ENCODE measurements around the gene PRX. TPM values are rescaled to one million over a fixed set of nuclear protein-coding genes. Genes with fewer than 3 reads are reported as not detected.
"Not testable (repeated sequence)": the region's sequence is repeated elsewhere in the genome, so short reads cannot be mapped to it uniquely, and the experiment has no call there.

Gene PRX
- total RNA-seq, 4 donors from 2014 or later, result 454 to 667 (median 548) TPM

DNA sequence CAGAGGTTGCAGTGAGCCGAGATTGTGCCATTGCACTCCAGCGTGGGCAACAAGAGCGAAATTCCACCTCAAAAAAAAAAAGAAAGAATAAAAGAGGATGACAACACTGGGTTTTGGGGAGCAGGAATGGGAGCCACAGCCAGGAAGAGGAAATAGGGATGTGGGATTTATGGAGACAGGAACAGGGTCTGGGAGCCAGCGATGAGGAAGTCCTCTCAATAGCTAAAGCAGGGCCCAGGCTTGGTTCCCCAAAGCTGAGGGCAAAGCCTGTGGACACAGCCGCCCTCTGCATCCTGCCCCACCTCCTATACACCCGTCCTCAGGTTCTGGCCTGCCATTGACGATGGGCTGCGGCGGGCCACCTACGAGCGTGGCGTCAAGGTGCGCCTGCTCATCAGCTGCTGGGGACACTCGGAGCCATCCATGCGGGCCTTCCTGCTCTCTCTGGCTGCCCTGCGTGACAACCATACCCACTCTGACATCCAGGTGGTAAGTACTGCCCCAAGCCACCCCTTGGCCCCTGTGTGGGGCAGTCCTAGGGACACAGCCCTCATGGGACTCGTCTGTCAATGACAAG lies 36.8 kb downstream of the PRX start:
- no peaks in the 10 kb centered on the region for H3K27me3 ChIP-seq
- H3K27ac ChIP-seq, result no peak overlapping the region
- H3K36me3 ChIP-seq, result peaks cover 0 to 100% (median 4%) of the 10 kb centered on the region in 3 donors
- no peak overlapping the region for H3K4me3 ChIP-seq
- no peaks in the 10 kb centered on the region for H3K4me1 ChIP-seq
- no peaks in the 10 kb centered on the region for H3K9me3 ChIP-seq
- WGBS, 2 donors, result 83 to 88% methylated on average over 17 of the region's 17 CpGs
- DNase-seq (ENCODE audit: low spot score in 2 of 2), result no peak
- TF ChIP-seq, protein P1, sequence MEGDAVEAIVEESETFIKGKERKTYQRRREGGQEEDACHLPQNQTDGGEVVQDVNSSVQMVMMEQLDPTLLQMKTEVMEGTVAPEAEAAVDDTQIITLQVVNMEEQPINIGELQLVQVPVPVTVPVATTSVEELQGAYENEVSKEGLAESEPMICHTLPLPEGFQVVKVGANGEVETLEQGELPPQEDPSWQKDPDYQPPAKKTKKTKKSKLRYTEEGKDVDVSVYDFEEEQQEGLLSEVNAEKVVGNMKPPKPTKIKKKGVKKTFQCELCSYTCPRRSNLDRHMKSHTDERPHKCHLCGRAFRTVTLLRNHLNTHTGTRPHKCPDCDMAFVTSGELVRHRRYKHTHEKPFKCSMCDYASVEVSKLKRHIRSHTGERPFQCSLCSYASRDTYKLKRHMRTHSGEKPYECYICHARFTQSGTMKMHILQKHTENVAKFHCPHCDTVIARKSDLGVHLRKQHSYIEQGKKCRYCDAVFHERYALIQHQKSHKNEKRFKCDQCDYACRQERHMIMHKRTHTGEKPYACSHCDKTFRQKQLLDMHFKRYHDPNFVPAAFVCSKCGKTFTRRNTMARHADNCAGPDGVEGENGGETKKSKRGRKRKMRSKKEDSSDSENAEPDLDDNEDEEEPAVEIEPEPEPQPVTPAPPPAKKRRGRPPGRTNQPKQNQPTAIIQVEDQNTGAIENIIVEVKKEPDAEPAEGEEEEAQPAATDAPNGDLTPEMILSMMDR (IDR thresholded peaks at IDR 0.05), result no peak
- no peak for TF ChIP-seq POLR2A (IDR thresholded peaks at IDR 0.05)
- no peak for TF ChIP-seq EP300 (IDR thresholded peaks at IDR 0.05)

DNA sequence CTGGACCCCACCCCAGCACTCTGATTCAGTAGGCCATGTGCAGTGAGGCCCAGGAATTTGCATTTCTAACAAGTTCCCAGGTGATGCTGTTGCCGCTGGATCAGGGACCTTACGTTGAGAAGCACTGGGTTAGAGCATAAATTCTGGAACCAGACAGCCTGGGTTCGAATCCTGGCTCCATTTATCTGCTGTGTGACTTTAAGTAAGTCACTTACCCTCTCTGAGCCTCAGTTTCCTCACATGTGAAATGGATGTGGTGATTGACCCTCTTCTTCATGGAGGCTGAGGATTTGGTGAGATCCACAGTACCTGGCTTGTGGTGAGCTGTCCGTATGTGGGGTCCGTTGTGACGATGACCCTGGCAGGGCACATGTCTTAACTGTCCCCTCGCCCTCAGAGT lies 39.1 kb downstream of the PRX start:
- H3K4me3 ChIP-seq, result no peak overlapping the region
- peaks cover 0 to 100% (median 4%) of the 10 kb centered on the region in 3 donors for H3K36me3 ChIP-seq
- H3K4me1 ChIP-seq, result no peaks in the 10 kb centered on the region
- TF ChIP-seq, protein P1 (IDR thresholded peaks at IDR 0.05), result no peak
- no peak for TF ChIP-seq EP300 (IDR thresholded peaks at IDR 0.05)
- TF ChIP-seq POLR2A (IDR thresholded peaks at IDR 0.05), result no peak
- no peak for DNase-seq (ENCODE audit: low spot score in 2 of 2)
- H3K27ac ChIP-seq, result no peak overlapping the region
- WGBS, 2 donors, result 95 to 98% methylated on average over 7 of the region's 7 CpGs
- H3K9me3 ChIP-seq, result no peaks in the 10 kb centered on the region
- no peaks in the 10 kb centered on the region for H3K27me3 ChIP-seq

DNA sequence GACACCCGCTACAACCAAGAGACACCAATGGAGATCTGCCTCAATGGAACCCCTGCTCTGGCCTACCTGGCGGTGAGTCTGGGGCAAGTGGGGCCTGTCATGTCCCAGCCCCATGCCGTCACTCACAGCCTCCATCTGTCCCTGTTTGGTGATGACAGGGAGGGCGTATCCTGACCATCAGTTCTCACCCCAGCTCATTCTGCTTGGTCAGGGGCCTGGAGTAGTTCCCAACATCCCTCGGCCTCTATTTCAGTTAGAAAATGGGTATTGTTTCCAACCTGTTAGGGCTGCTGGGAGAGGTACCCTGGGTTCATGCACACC lies 41.4 kb downstream of the PRX start:
- Histone ChIP-seq H3K27me3 (no peaks in the 10 kb centered on the region), H3K4me3 (no peak overlapping the region), H3K9me3 (no peaks in the 10 kb centered on the region), H3K36me3 (peaks cover 0 to 100% (median 4%) of the 10 kb centered on the region in 3 donors), H3K27ac (no peak overlapping the region), H3K4me1 (peaks cover 0 to 3% (median 0%) of the 10 kb centered on the region in 4 donors)
- TF ChIP-seq POLR2A (IDR thresholded peaks at IDR 0.05) (no peak), EP300 (IDR thresholded peaks at IDR 0.05) (no peak)
- TF ChIP-seq, protein P1 (IDR thresholded peaks at IDR 0.05), result no peak
- WGBS, 2 donors, result 89 to 100% methylated on average over 2 to 5 of the region's 5 CpGs
- DNase-seq (ENCODE audit: low spot score in 2 of 2), result no peak

DNA sequence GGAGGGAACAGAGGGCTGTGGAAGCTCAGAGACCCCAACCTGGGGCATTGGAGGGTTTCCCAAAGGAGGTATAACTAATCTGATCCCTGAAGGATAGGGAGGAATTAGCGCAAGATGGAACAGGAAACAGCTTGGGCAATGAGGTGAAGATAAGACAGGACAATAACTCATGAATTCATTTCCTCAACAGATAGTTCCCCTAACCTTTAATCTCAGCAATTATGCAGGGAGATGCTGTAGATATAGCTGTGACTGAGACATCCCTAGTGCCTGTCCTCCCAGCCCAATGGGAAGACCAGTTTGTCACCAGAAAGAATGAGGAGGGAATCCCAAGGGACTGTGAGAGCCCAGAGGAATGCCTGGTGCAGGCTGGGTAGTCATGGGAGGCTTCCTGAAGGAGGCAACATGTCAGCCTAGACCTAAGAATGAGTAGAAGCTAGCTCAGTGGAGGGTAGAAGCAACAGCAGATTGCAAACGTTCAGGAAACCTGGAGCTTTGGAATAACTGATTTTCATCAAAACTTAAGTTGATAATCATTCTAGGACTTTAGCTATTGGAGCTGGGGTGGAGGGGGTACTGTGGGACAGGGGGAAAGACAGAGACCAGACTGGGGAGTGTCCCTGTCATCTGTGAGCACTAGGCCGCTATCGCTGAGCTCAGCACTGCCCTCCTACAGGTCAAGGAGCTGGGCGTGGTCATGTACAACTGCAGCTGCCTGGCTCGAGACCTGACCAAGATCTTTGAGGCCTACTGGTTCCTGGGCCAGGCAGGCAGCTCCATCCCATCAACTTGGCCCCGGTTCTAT lies 42.0 kb downstream of the PRX start:
- DNase-seq (ENCODE audit: low spot score in 2 of 2), result no peak
- peaks cover 0 to 8% (median 3%) of the 10 kb centered on the region in 4 donors for H3K4me1 ChIP-seq
- H3K4me3 ChIP-seq, result no peak overlapping the region
- TF ChIP-seq EP300 (IDR thresholded peaks at IDR 0.05) (no peak), POLR2A (IDR thresholded peaks at IDR 0.05) (no peak)
- TF ChIP-seq, protein P1 (IDR thresholded peaks at IDR 0.05), result no peak
- no peaks in the 10 kb centered on the region for H3K9me3 ChIP-seq
- WGBS, 2 donors, result 83 to 86% methylated on average over 7 of the region's 7 CpGs
- peaks cover 0 to 99% (median 4%) of the 10 kb centered on the region in 3 donors for H3K36me3 ChIP-seq
- H3K27me3 ChIP-seq, result no peaks in the 10 kb centered on the region
- H3K27ac ChIP-seq, result no peak overlapping the region

DNA sequence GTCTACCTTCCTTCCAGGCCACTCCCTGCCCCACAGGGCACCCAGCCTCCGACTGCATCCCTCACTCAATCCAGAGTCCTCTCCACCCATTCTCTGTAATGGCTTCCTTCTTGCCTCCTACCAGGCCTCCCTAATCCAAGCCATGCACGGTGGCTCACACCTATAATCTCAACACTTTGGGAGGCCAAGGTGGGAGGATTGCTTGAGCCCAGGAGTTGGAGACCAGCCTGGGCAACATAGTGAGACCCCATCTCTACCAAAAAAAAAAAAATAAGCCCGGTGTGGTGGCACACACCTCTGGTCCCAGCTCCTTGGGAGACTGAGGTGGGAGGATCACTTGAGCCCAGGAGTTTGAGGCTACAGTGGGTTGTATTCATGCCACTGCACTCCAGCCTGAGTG lies 42.9 kb downstream of the PRX start:
- H3K27ac ChIP-seq; H3K9me3 ChIP-seq; DNase-seq (ENCODE audit: low spot score in 2 of 2); H3K4me3 ChIP-seq; H3K27me3 ChIP-seq: not testable (repeated sequence)
- H3K4me1 ChIP-seq, result peaks cover 0 to 18% (median 4%) of the 10 kb centered on the region in 4 donors
- peaks cover 0 to 90% (median 4%) of the 10 kb centered on the region in 3 donors for H3K36me3 ChIP-seq
- 92 to 94% methylated on average over 3 of the region's 3 CpGs for WGBS, 2 donors
